Measurements from ENCODE around the gene THUMPD1.

The THUMPD1 gene

DNA sequence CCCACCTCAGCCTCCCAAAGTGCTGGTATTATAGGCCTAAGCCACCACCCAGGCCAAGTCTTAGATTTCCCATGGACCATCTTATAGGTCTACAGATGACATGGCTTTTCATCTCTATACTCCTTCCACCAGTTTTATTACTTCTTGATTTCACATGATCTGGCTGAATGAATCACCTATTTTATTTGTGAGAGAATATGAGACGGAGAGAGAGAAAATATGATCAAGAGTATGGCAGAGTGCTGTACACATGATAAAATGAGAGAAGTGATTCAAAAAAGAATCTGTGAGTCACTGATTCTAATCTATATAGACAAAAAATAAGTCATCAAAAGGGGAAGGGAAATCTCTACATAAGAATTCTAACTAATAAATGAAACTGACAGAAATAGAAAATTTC is 57.8 kb downstream of the THUMPD1 start:
- Histone ChIP-seq H3K4me3 (no peak overlapping the region), H3K27me3 (no peaks in the 10 kb centered on the region), H3K4me1 (no peaks in the 10 kb centered on the region), H4K20me1 (no peaks in the 10 kb centered on the region), H3K36me3 (no peaks in the 10 kb centered on the region), H3K27ac (no peak overlapping the region), H3K9ac (no peak overlapping the region), H3K9me3 (replicated peaks in 1 of 11) (no peaks in the 10 kb centered on the region), H3K4me2 (no peak overlapping the region)
- TF ChIP-seq Cebpa-rat (IDR thresholded peaks at IDR 0.05): no peak

Measured in BLaER1 treated with 17β-estradiol and CSF1 and Interleukin-3, amounts not matched to agents 10 nM and 100 nM (cell line).